Endothelial cell of umbilical vein (primary cell): ENCODE measurements around the gene ATPAF1. TPM values are rescaled to one million over a fixed set of nuclear protein-coding genes. Genes with fewer than 3 reads are reported as not detected.

ENCODE experiments used
- BruUV-seq: library from RNA; stranded (reverse); fragments of 400-500 nt; replicated peaks from 2 replicates; lab custom pipeline; 2021; lab: Mats Ljungman, UMichigan
- CTCF ChIA-PET: fragments of 300-600, 350-600 bp; sonication (Branson Sonifier 250); formaldehyde crosslinking; loops from one replicate; lab custom pipeline; 2021; ENCODE audit warnings: antibody characterized with exemption, inconsistent platforms; lab: Charles Lee
- POLR2A ChIA-PET: fragments of 300-600, 350-600 bp; sonication (Branson Sonifier 250); formaldehyde crosslinking; loops from one replicate; lab custom pipeline; 2021; ENCODE audit warnings: antibody characterized with exemption, inconsistent platforms; lab: Charles Lee
- DNase-seq: peaks from one replicate; pipeline ENCODE4 v3.0.0-alpha.2; 2011; ENCODE audit warnings: low read depth, low spot score
- FAIRE-seq: peaks from 2 replicates; lab custom pipeline; 2011; peaks lifted over from hg19 to GRCh38; lab: Jason Lieb, UNC
- H2AFZ ChIP-seq: 2 replicates; pipeline ENCODE4 v1.6.0; 2012; ENCODE audit warnings: low read depth, low read length, control low read depth, inconsistent platforms
- H3K27ac ChIP-seq: 2 replicates; pipeline ENCODE4 v1.5.1; 2011; ENCODE audit warnings: low read depth, mild to moderate bottlenecking, control low read depth, low read length, moderate library complexity; ENCODE audit not compliant: insufficient read depth
- H3K27me3 ChIP-seq, 2 experiments: 2 replicates each; pipeline versions ENCODE4 v1.6.0 to v1.6.1; 2011; ENCODE audit warnings: low read length in 2 of 2, mixed read lengths in 1 of 2; ENCODE audit not compliant: control insufficient read depth in 2 of 2, insufficient read depth in 2 of 2
- H3K36me3 ChIP-seq, 2 experiments: 2 replicates in 1 of 2; 3 replicates in 1 of 2; pipeline ENCODE4 v1.5.1; 2011; ENCODE audit warnings: low read length in 2 of 2, mild to moderate bottlenecking in 1 of 2, moderate library complexity in 1 of 2; ENCODE audit not compliant: control insufficient read depth in 2 of 2, insufficient read depth in 2 of 2; ENCODE audit errors: extremely low read depth in 1 of 2
- H3K4me1 ChIP-seq: 3 replicates; pipeline ENCODE4 v1.5.1; 2011; ENCODE audit warnings: mild to moderate bottlenecking, low read length; ENCODE audit not compliant: control insufficient read depth, insufficient read depth; ENCODE audit errors: extremely low read depth
- H3K4me2 ChIP-seq: 2 replicates; pipeline ENCODE4 v1.6.1; 2011; ENCODE audit warnings: low read length, control low read depth, mixed read lengths; ENCODE audit not compliant: insufficient read depth
- H3K4me3 ChIP-seq, 3 experiments: fragments of 200-600 bp in 1 of 3; sonication (generic), shearing (Covaris generic) in 1 of 3; replicated peaks in 1 of 3; 2 replicates each; pipeline ENCODE4 v1.5.1; 2011 to 2016; ENCODE audit warnings: control low read depth in 3 of 3, low read length in 3 of 3, mild to moderate bottlenecking in 2 of 3, inconsistent platforms in 1 of 3, low read depth in 1 of 3, moderate library complexity in 1 of 3; ENCODE audit not compliant: insufficient read depth in 1 of 3
- H3K79me2 ChIP-seq: 2 replicates; pipeline ENCODE4 v1.6.0; 2012; ENCODE audit warnings: low read length, inconsistent platforms; ENCODE audit not compliant: control insufficient read depth, insufficient read depth
- H3K9ac ChIP-seq: replicated peaks from 2 replicates; pipeline ENCODE3; 2011; ENCODE audit warnings: low read length, control low read depth; ENCODE audit not compliant: insufficient read depth; ENCODE audit errors: extremely low read depth
- H3K9me1 ChIP-seq: replicated peaks from 3 replicates; pipeline ENCODE4 v1.6.0; 2011; ENCODE audit warnings: mild to moderate bottlenecking, low read length; ENCODE audit not compliant: control insufficient read depth, insufficient read depth; ENCODE audit errors: extremely low read depth
- H3K9me3 ChIP-seq: replicated peaks from 2 replicates; pipeline ENCODE4 v1.5.1; 2012; ENCODE audit warnings: low read length, inconsistent platforms; ENCODE audit not compliant: control insufficient read depth, insufficient read depth
- H4K20me1 ChIP-seq: replicated peaks from 2 replicates; pipeline ENCODE3; 2011; ENCODE audit warnings: mild to moderate bottlenecking, low read length; ENCODE audit not compliant: control insufficient read depth, insufficient read depth; ENCODE audit errors: extremely low read depth
- CTCF ChIP-seq, 2 donors: IDR thresholded peaks; 1 replicate in 1 of 2; 2 replicates in 1 of 2; pipeline ENCODE4 v1.5.1; 2011; ENCODE audit warnings: low read length in 2 of 2, mild to moderate bottlenecking in 2 of 2, moderate library complexity in 2 of 2, control low read depth in 1 of 2, inconsistent platforms in 1 of 2, low read depth in 1 of 2; ENCODE audit not compliant: insufficient read depth in 1 of 2; ENCODE audit errors: extremely low read depth in 1 of 2
- EZH2 ChIP-seq: IDR thresholded peaks from 2 replicates; pipeline ENCODE4 v1.6.1; 2012; ENCODE audit warnings: borderline replicate concordance, low read depth, mild to moderate bottlenecking, moderate library complexity, low read length, inconsistent platforms; ENCODE audit not compliant: severe bottlenecking
- FOS ChIP-seq: IDR thresholded peaks from 2 replicates; pipeline ENCODE4 v1.6.1; 2011; ENCODE audit warnings: mild to moderate bottlenecking, low read length, moderate library complexity, borderline replicate concordance; ENCODE audit not compliant: insufficient read depth
- GATA2 ChIP-seq: IDR thresholded peaks from 2 replicates; pipeline ENCODE4 v1.7.0; 2011; ENCODE audit warnings: low read depth, mild to moderate bottlenecking, moderate library complexity, mixed read lengths, low read length; ENCODE audit not compliant: insufficient read length, insufficient read depth
- JUN ChIP-seq: IDR thresholded peaks from 2 replicates; pipeline ENCODE4 v1.6.1; 2011; ENCODE audit warnings: borderline replicate concordance, low read depth; ENCODE audit not compliant: insufficient read length, insufficient read depth
- MAX ChIP-seq: IDR thresholded peaks from 2 replicates; pipeline ENCODE4 v1.6.1; 2011; ENCODE audit not compliant: insufficient read depth, insufficient read length
- MYC ChIP-seq: IDR thresholded peaks from one replicate; pipeline ENCODE4 v1.6.1; 2011; ENCODE audit warnings: mild to moderate bottlenecking, low read depth, low read length
- POLR2A ChIP-seq: IDR thresholded peaks from 2 replicates; pipeline ENCODE4 v1.6.1; 2012; ENCODE audit warnings: low read depth, mild to moderate bottlenecking, control low read depth, low read length
- POLR2AphosphoS5 ChIP-seq: IDR thresholded peaks from 2 replicates; pipeline ENCODE4 v1.6.1; 2012; ENCODE audit warnings: low read depth, mild to moderate bottlenecking, control low read depth, low read length, moderate library complexity; ENCODE audit not compliant: insufficient read depth
- dilution Hi-C: fragments of 300-500 bp; cut with MboI; formaldehyde crosslinking; loops from one replicate; pipeline ENCODE4 v1.15.0; 2019; ENCODE audit warnings: low sequenced_read_pairs; ENCODE audit not compliant: extremely low pct_ligation_motif_present
- intact Hi-C: fragments of 100-400 bp; cut with micrococcal nuclease; formaldehyde crosslinking; loops from one replicate; pipeline ENCODE4 v1.10.0; 2022
- polyA plus RNA-seq, 4 experiments: library from polyadenylated mRNA; depleted of rRNA in 3 of 4; stranded (reverse) in 3 of 4; unstranded in 1 of 4; fragments of >200 nt; gene quantifications; 2 replicates each; pipeline versions ENCODE4 v1.2.1 to v1.2.3, GENCODE V29; 2011 to 2012; ENCODE audit warnings: missing spikeins in 1 of 4
- total RNA-seq: library from RNA; stranded (reverse); gene quantifications from 2 replicates; pipeline ENCODE4 v1.2.3, GENCODE V29; 2021

Gene ATPAF1
- total and polyA plus RNA-seq, 2 donors (not counting 3 experiments of a cell fraction or from before 2014, with no cell fraction given): 28.3 to 29.6 TPM

- peak; percentile 33 for FAIRE-seq
- dilution Hi-C loops: no loop called here
- H3K36me3 ChIP-seq: peaks cover 16 to 30% of the 10 kb centered on the region in 2 experiments
Measured at GRCh38 chr1:46686255-46686654, 18.1 kb upstream of the ATPAF1 start.

More at GRCh38 chr1:46686255-46686654, 18.1 kb upstream of the ATPAF1 start:
- ChIA-PET POLR2A (no interaction called here), CTCF (interaction anchor here (0.9 to 1.5 kb wide), 2 partner anchors 14 to 38 kb away, joined by 4 read pairs; no protein-coding TSS in a partner anchor)
- intact Hi-C loops: loop anchor here (2.0 kb wide), 1 partner anchor 33 kb away; the partner anchor contains the start of gene EFCAB14
- no peaks in the 10 kb centered on the region for H3K9me1 ChIP-seq
- H3K9ac ChIP-seq: no peak overlapping the region
- peaks cover 64% of the 10 kb centered on the region for H3K4me1 ChIP-seq
- H3K27me3 ChIP-seq: no peaks in the 10 kb centered on the region
- no peaks in the 10 kb centered on the region for H3K79me2 ChIP-seq
- no TSS peak for BruUV-seq
- H4K20me1 ChIP-seq: peaks cover 9% of the 10 kb centered on the region
- no peak overlapping the region for H2AFZ ChIP-seq
- peak overlapping the region; percentile 63 for H3K4me2 ChIP-seq
- no peak overlapping the region for H3K4me3 ChIP-seq
- H3K9me3 ChIP-seq: no peaks in the 10 kb centered on the region
- peak; percentile 40 for TF ChIP-seq POLR2AphosphoS5
- TF ChIP-seq MAX: no peak
- TF ChIP-seq FOS: peak; percentile 68
- TF ChIP-seq GATA2: peak; percentile 98
- no peak for TF ChIP-seq EZH2
- TF ChIP-seq JUN: peak; percentile 49
- TF ChIP-seq POLR2A: peak; percentile 64
- TF ChIP-seq MYC: no peak
- no peak for TF ChIP-seq CTCF (IDR thresholded peaks at IDR 0.05; ENCODE audit: extremely low read depth in 1 of 2, insufficient read depth in 1 of 2, low read depth in 1 of 2, low read length in 2 of 2)
- H3K27ac ChIP-seq: peak overlapping the region; percentile 12
- DNase-seq: peak; percentile 58
